DMS53 treated with DMSO at 0.1 percent for 48 hours (cell line): ENCODE measurements around the gene LDLRAD4.

Experiments
- DNase-seq: peaks from one replicate; lab custom pipeline; 2025; ENCODE audit not compliant: unreplicated experiment; lab: John Stamatoyannopoulos, UW

LDLRAD4 gene

GRCh38 chr18:13399511-13399910 lies 181.0 kb downstream of the LDLRAD4 start:
- no peak for DNase-seq

- DNase-seq, result no peak
These were observed 182.2 kb downstream of the LDLRAD4 start for GRCh38 chr18:13400636-13401315.

GRCh38 chr18:13401404-13401803 lies 182.8 kb downstream of the LDLRAD4 start:
- DNase-seq, result no peak

- no peak for DNase-seq
These were observed 183.3 kb downstream of the LDLRAD4 start for GRCh38 chr18:13401826-13402225.

- no peak for DNase-seq
These were observed 185.4 kb downstream of the LDLRAD4 start for GRCh38 chr18:13403786-13404549.

GRCh38 chr18:13405305-13406038 lies 186.9 kb downstream of the LDLRAD4 start:
- no peak for DNase-seq

GRCh38 chr18:13406049-13406615 lies 187.6 kb downstream of the LDLRAD4 start:
- no peak for DNase-seq

- no peak for DNase-seq
These were observed 188.2 kb downstream of the LDLRAD4 start for GRCh38 chr18:13406736-13407135.

- no peak for DNase-seq
These were observed 188.9 kb downstream of the LDLRAD4 start for GRCh38 chr18:13407484-13407883.

- DNase-seq, result no peak
These were observed 190.5 kb downstream of the LDLRAD4 start for GRCh38 chr18:13409026-13409425.

GRCh38 chr18:13409997-13410396 lies 191.4 kb downstream of the LDLRAD4 start:
- no peak for DNase-seq

- DNase-seq, result no peak
These were observed 191.9 kb downstream of the LDLRAD4 start for GRCh38 chr18:13410471-13410870.

GRCh38 chr18:13412017-13412416 lies 193.5 kb downstream of the LDLRAD4 start:
- no peak for DNase-seq

- no peak for DNase-seq
These were observed 194.3 kb downstream of the LDLRAD4 start for GRCh38 chr18:13412901-13413300.

GRCh38 chr18:13414102-13414501 lies 195.5 kb downstream of the LDLRAD4 start:
- no peak for DNase-seq

- no peak for DNase-seq
These were observed 196.0 kb downstream of the LDLRAD4 start for GRCh38 chr18:13414521-13414920.

GRCh38 chr18:13415736-13416135 lies 197.2 kb downstream of the LDLRAD4 start:
- DNase-seq, result no peak

GRCh38 chr18:13416208-13416607 lies 197.6 kb downstream of the LDLRAD4 start:
- no peak for DNase-seq

GRCh38 chr18:13416848-13417247 lies 198.3 kb downstream of the LDLRAD4 start:
- DNase-seq, result no peak

- no peak for DNase-seq
These were observed 199.6 kb downstream of the LDLRAD4 start for GRCh38 chr18:13418013-13418710.
